ENCODE data around the gene FIP1L1. TPM values are rescaled to one million over a fixed set of nuclear protein-coding genes. Genes with fewer than 3 reads are reported as not detected.

FIP1L1 gene
- total RNA-seq, 1 experiment from 2014 or later = 68.0 TPM

GRCh38 chr4:53419208-53419607 is 41.8 kb downstream of the FIP1L1 start:
- Histone ChIP-seq H2BK120ac (ENCODE audit: low read depth, low read length, poor library complexity, severe bottlenecking) (no peak overlapping the region), H4K8ac (replicated peaks; ENCODE audit: insufficient read length, low read depth, low read length) (no peak overlapping the region), H3K27me3 (ENCODE audit: insufficient read depth, low read length) (no peaks in the 10 kb centered on the region), H4K91ac (ENCODE audit: insufficient read length, low read depth, low read length) (no peak overlapping the region), H3K23me2 (ENCODE audit: insufficient read length, low read depth, low read length, poor library complexity, severe bottlenecking) (no peaks in the 10 kb centered on the region), H4K5ac (ENCODE audit: insufficient read length, low read depth, low read length) (no peak overlapping the region), H3K23ac (ENCODE audit: insufficient read length, low read depth, low read length) (no peak overlapping the region), H2BK5ac (ENCODE audit: insufficient read length, low read length) (no peak overlapping the region), H3K9me3 (ENCODE audit: control insufficient read depth, low read depth, low read length) (no peaks in the 10 kb centered on the region), H2AFZ (ENCODE audit: low read length) (no peak overlapping the region), H4K20me1 (ENCODE audit: control insufficient read depth, insufficient read depth, insufficient read length) (no peaks in the 10 kb centered on the region), H3K4me1 (ENCODE audit: insufficient read depth, low read length) (no peaks in the 10 kb centered on the region), H3K18ac (ENCODE audit: insufficient read length, low read depth, low read length) (no peak overlapping the region), H2AK5ac (ENCODE audit: insufficient read length, low read length) (no peak overlapping the region), H3K56ac (ENCODE audit: insufficient read length, low read depth, low read length) (no peak overlapping the region), H3K79me1 (ENCODE audit: insufficient read depth, low read depth, low read length, poor library complexity, severe bottlenecking) (no peaks in the 10 kb centered on the region), H2BK15ac (ENCODE audit: low read depth, low read length) (no peak overlapping the region), H3K4ac (ENCODE audit: low read depth, low read length) (no peak overlapping the region), H3K27ac (ENCODE audit: insufficient read length, low read depth, low read length) (no peak overlapping the region), H3K9ac (ENCODE audit: extremely low read depth, insufficient read length, low read length) (no peak overlapping the region), H3T11ph (ENCODE audit: low read length) (no peak overlapping the region), H3K14ac (ENCODE audit: insufficient read depth, low read length) (no peak overlapping the region), H3K4me2 (ENCODE audit: insufficient read depth, insufficient read length, low read length) (no peak overlapping the region), H3K79me2 (ENCODE audit: insufficient read depth, low read length) (no peaks in the 10 kb centered on the region), H2BK12ac (ENCODE audit: insufficient read length, low read depth, low read length) (no peak overlapping the region), H2BK20ac (ENCODE audit: low read depth, low read length, poor library complexity, severe bottlenecking) (no peak overlapping the region)
- TF ChIP-seq CTCF (conservative IDR thresholded peaks at IDR 0.05) = no peak
- DNase-seq = no peak
- no peaks in the 10 kb centered on the region for H3K27me3 Mint-ChIP-seq (ENCODE audit: low read depth)
- no CpG with 5 or more reads among the region's 3 CpGs for WGBS (ENCODE audit: extremely low coverage, insufficient read length, low lambda C conversion rate)
- no peak overlapping the region for H3K4me3 Mint-ChIP-seq
- no peak overlapping the region for H3K27ac Mint-ChIP-seq
- peaks cover 6 to 11% (median 8%) of the 10 kb centered on the region in 3 experiments; a peak in 5 of 7 replicates for H3K36me3 Mint-ChIP-seq (ENCODE audit: insufficient read depth in 1 of 3, low read depth in 3 of 3)
- no peaks in the 10 kb centered on the region for H3K4me1 Mint-ChIP-seq
- H3K9me3 Mint-ChIP-seq = no peaks in the 10 kb centered on the region

Measured in H9 (cell line).